Activated naive CD4-positive, alpha-beta T cell treated with anti-CD3 and anti-CD28 coated beads for 36 hours (primary cell): ENCODE results near the gene RIPK4. TPM values are rescaled to one million over a fixed set of nuclear protein-coding genes. Genes with fewer than 3 reads are reported as not detected.

Experiments used
- CTCF ChIA-PET: fragments of 350-600 bp; sonication (Branson Sonifier 250); formaldehyde crosslinking; loops from one replicate; lab custom pipeline; 2021; ENCODE audit warnings: antibody characterized with exemption; lab: Charles Lee
- DNase-seq: peaks from one replicate; pipeline ENCODE4 v3.0.0-alpha.2; 2020
- H3K27ac Mint-ChIP-seq: one replicate; pipeline ENCODE4 v1.8.0; 2021; ENCODE audit warnings: mild to moderate bottlenecking, mixed read lengths
- H3K27me3 Mint-ChIP-seq: one replicate; pipeline ENCODE4 v1.8.0; 2021; ENCODE audit warnings: low read depth, mixed read lengths
- H3K36me3 Mint-ChIP-seq: one replicate; pipeline ENCODE4 v1.8.0; 2021; ENCODE audit warnings: low read depth, mixed read lengths
- H3K4me1 Mint-ChIP-seq: one replicate; pipeline ENCODE4 v1.8.0; 2021; ENCODE audit warnings: low read depth, mixed read lengths
- H3K4me3 Mint-ChIP-seq: one replicate; pipeline ENCODE4 v1.8.0; 2021; ENCODE audit warnings: mild to moderate bottlenecking, moderate library complexity, mixed read lengths
- H3K9me3 Mint-ChIP-seq: one replicate; pipeline ENCODE4 v1.8.0; 2021; ENCODE audit warnings: mixed read lengths
- intact Hi-C: fragments of 100-400 bp; cut with micrococcal nuclease; formaldehyde crosslinking; loops from one replicate; pipeline ENCODE4 v1.15.1; 2023
- total RNA-seq, 2 experiments: library from RNA; stranded (reverse); gene quantifications; one replicate each; pipeline ENCODE4 v1.2.3, GENCODE V29; 2021

Gene RIPK4
- total RNA-seq, 2 experiments from 2014 or later: 0.33 to 0.49 TPM

GRCh38 chr21:41711416-41712007, 55.3 kb downstream of the RIPK4 start:
- CTCF ChIA-PET: no interaction called here
- Mint-ChIP-seq H3K9me3 (peaks cover 1% of the 10 kb centered on the region), H3K27ac (no peak overlapping the region), H3K4me1 (no peaks in the 10 kb centered on the region), H3K4me3 (no peak overlapping the region), H3K36me3 (no peaks in the 10 kb centered on the region), H3K27me3 (peaks cover 38% of the 10 kb centered on the region)
- DNase-seq: no peak
- intact Hi-C loops: no loop called here

- Mint-ChIP-seq H3K4me1 (no peaks in the 10 kb centered on the region), H3K27ac (no peak overlapping the region), H3K36me3 (no peaks in the 10 kb centered on the region), H3K9me3 (peaks cover 1% of the 10 kb centered on the region), H3K27me3 (peaks cover 38% of the 10 kb centered on the region), H3K4me3 (no peak overlapping the region)
- intact Hi-C loops: no loop called here
- CTCF ChIA-PET: no interaction called here
- no peak for DNase-seq
Observed at GRCh38 chr21:41710823-41711160, 56.1 kb downstream of the RIPK4 start.

GRCh38 chr21:41709965-41710822, 56.7 kb downstream of the RIPK4 start:
- Mint-ChIP-seq H3K36me3 (no peaks in the 10 kb centered on the region), H3K27ac (no peak overlapping the region), H3K27me3 (peaks cover 34% of the 10 kb centered on the region), H3K4me1 (no peaks in the 10 kb centered on the region), H3K4me3 (no peak overlapping the region), H3K9me3 (peaks cover 1% of the 10 kb centered on the region)
- CTCF ChIA-PET: no interaction called here
- intact Hi-C loops: no loop called here
- DNase-seq: no peak

GRCh38 chr21:41709166-41709565, 57.7 kb downstream of the RIPK4 start:
- H3K27ac Mint-ChIP-seq: no peak overlapping the region
- H3K27me3 Mint-ChIP-seq: peaks cover 28% of the 10 kb centered on the region
- H3K9me3 Mint-ChIP-seq: peaks cover 1% of the 10 kb centered on the region
- CTCF ChIA-PET: no interaction called here
- intact Hi-C loops: no loop called here
- DNase-seq: no peak
- H3K4me1 Mint-ChIP-seq: no peaks in the 10 kb centered on the region
- H3K36me3 Mint-ChIP-seq: no peaks in the 10 kb centered on the region
- no peak overlapping the region for H3K4me3 Mint-ChIP-seq

GRCh38 chr21:41707960-41708330, 58.9 kb downstream of the RIPK4 start:
- DNase-seq: no peak
- no peak overlapping the region for H3K27ac Mint-ChIP-seq
- CTCF ChIA-PET: no interaction called here

GRCh38 chr21:41707231-41707959, 59.5 kb downstream of the RIPK4 start:
- H3K27me3 Mint-ChIP-seq: peaks cover 23% of the 10 kb centered on the region
- intact Hi-C loops: no loop called here
- CTCF ChIA-PET: no interaction called here

More at GRCh38 chr21:41707960-41708330, 58.9 kb downstream of the RIPK4 start:
- intact Hi-C loops: no loop called here
- no peaks in the 10 kb centered on the region for H3K36me3 Mint-ChIP-seq
- H3K4me1 Mint-ChIP-seq: no peaks in the 10 kb centered on the region
- peaks cover 25% of the 10 kb centered on the region for H3K27me3 Mint-ChIP-seq
- H3K9me3 Mint-ChIP-seq: peaks cover 1% of the 10 kb centered on the region
- no peak overlapping the region for H3K4me3 Mint-ChIP-seq

GRCh38 chr21:41706678-41707077, 60.2 kb downstream of the RIPK4 start:
- intact Hi-C loops: no loop called here
- CTCF ChIA-PET: no interaction called here
- no peaks in the 10 kb centered on the region for H3K36me3 Mint-ChIP-seq
- H3K4me3 Mint-ChIP-seq: no peak overlapping the region
- H3K4me1 Mint-ChIP-seq: no peaks in the 10 kb centered on the region
- no peak overlapping the region for H3K27ac Mint-ChIP-seq
- H3K27me3 Mint-ChIP-seq: peaks cover 18% of the 10 kb centered on the region
- no peak for DNase-seq
- H3K9me3 Mint-ChIP-seq: peaks cover 1% of the 10 kb centered on the region

More at GRCh38 chr21:41707231-41707959, 59.5 kb downstream of the RIPK4 start:
- no peaks in the 10 kb centered on the region for H3K4me1 Mint-ChIP-seq
- no peak for DNase-seq
- H3K4me3 Mint-ChIP-seq: no peak overlapping the region
- H3K36me3 Mint-ChIP-seq: no peaks in the 10 kb centered on the region
- peaks cover 1% of the 10 kb centered on the region for H3K9me3 Mint-ChIP-seq
- H3K27ac Mint-ChIP-seq: no peak overlapping the region

GRCh38 chr21:41706263-41706639, 60.6 kb downstream of the RIPK4 start:
- intact Hi-C loops: no loop called here
- H3K9me3 Mint-ChIP-seq: peaks cover 1% of the 10 kb centered on the region
- DNase-seq: no peak
- H3K36me3 Mint-ChIP-seq: no peaks in the 10 kb centered on the region
- no peaks in the 10 kb centered on the region for H3K4me1 Mint-ChIP-seq
- CTCF ChIA-PET: no interaction called here
- no peak overlapping the region for H3K4me3 Mint-ChIP-seq
- no peak overlapping the region for H3K27ac Mint-ChIP-seq
- peaks cover 15% of the 10 kb centered on the region for H3K27me3 Mint-ChIP-seq

GRCh38 chr21:41705546-41706262, 61.1 kb downstream of the RIPK4 start:
- Mint-ChIP-seq H3K4me1 (no peaks in the 10 kb centered on the region), H3K9me3 (peaks cover 1% of the 10 kb centered on the region), H3K4me3 (no peak overlapping the region), H3K36me3 (no peaks in the 10 kb centered on the region), H3K27me3 (peaks cover 10% of the 10 kb centered on the region), H3K27ac (no peak overlapping the region)
- DNase-seq: no peak
- intact Hi-C loops: no loop called here
- CTCF ChIA-PET: no interaction called here

- H3K9me3 Mint-ChIP-seq: peaks cover 1% of the 10 kb centered on the region
- no peaks in the 10 kb centered on the region for H3K36me3 Mint-ChIP-seq
- intact Hi-C loops: no loop called here
- no peaks in the 10 kb centered on the region for H3K4me1 Mint-ChIP-seq
- no peak overlapping the region for H3K4me3 Mint-ChIP-seq
- CTCF ChIA-PET: no interaction called here
- peaks cover 4% of the 10 kb centered on the region for H3K27me3 Mint-ChIP-seq
- H3K27ac Mint-ChIP-seq: no peak overlapping the region
- no peak for DNase-seq
Observed at GRCh38 chr21:41703857-41704501, 62.9 kb downstream of the RIPK4 start.

- H3K27ac Mint-ChIP-seq: no peak overlapping the region
- no peaks in the 10 kb centered on the region for H3K36me3 Mint-ChIP-seq
- H3K4me1 Mint-ChIP-seq: no peaks in the 10 kb centered on the region
- intact Hi-C loops: no loop called here
- DNase-seq: no peak
- no peak overlapping the region for H3K4me3 Mint-ChIP-seq
- peaks cover 2% of the 10 kb centered on the region for H3K27me3 Mint-ChIP-seq
- H3K9me3 Mint-ChIP-seq: no peaks in the 10 kb centered on the region
- CTCF ChIA-PET: no interaction called here
Observed at GRCh38 chr21:41701749-41702148, 65.1 kb downstream of the RIPK4 start.

GRCh38 chr21:41699311-41699710, 67.5 kb downstream of the RIPK4 start:
- H3K36me3 Mint-ChIP-seq: no peaks in the 10 kb centered on the region
- no peaks in the 10 kb centered on the region for H3K4me1 Mint-ChIP-seq
- H3K4me3 Mint-ChIP-seq: no peak overlapping the region
- CTCF ChIA-PET: no interaction called here
- no peak for DNase-seq
- no peaks in the 10 kb centered on the region for H3K27me3 Mint-ChIP-seq
- intact Hi-C loops: no loop called here
- H3K27ac Mint-ChIP-seq: no peak overlapping the region
- H3K9me3 Mint-ChIP-seq: no peaks in the 10 kb centered on the region
